ENCODE measurements around the gene TMEM11. TPM values are rescaled to one million over a fixed set of nuclear protein-coding genes. Genes with fewer than 3 reads are reported as not detected.

The TMEM11 gene
- total and polyA plus RNA-seq, 2 of the 4 experiments (the other 2 are of a cell fraction), result 19.9 to 44.7 TPM

DNA sequence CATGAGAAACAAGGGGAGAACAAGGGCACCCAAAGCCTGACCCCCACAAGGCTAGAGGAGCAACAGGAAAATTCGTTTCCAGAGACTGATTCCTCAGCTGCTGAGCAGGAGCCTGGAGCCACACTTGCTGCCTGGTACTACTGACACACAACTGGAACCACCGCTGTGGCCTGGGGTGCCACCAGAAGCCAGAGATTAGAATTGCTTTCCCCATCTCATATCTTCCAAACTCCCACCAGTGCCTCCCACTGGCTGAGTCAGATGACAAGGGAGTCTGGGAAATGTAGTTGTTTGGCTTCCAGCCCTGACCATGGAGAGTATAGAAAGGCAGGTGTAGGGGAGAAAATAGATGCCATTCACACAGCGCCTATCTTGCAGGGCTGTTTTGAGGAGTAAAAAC, 4.1 kb upstream of the TMEM11 start:
- Histone ChIP-seq H4K5ac (ENCODE audit: low read depth, low read length) (no peak overlapping the region), H3K27ac (ENCODE audit: insufficient read depth, low read length) (no peak overlapping the region), H3K4me2 (ENCODE audit: low read depth, low read length) (no peak overlapping the region), H2BK15ac (ENCODE audit: low read depth, low read length) (no peak overlapping the region), H3K9ac (ENCODE audit: low read depth, low read length) (no peak overlapping the region), H2BK20ac (ENCODE audit: low read depth, low read length) (no peak overlapping the region), H2BK120ac (ENCODE audit: low read depth, low read length) (no peak overlapping the region), H4K91ac (ENCODE audit: insufficient read depth, low read depth, low read length) (no peak overlapping the region), H3K9me1 (ENCODE audit: insufficient read depth, low read length) (peaks cover 16% of the 10 kb centered on the region; the same call in 1 of the 2 replicates), H3K14ac (replicated peaks; ENCODE audit: low read depth, low read length) (no peak overlapping the region), H3K23ac (ENCODE audit: low read depth, low read length) (no peak overlapping the region), H3K56ac (ENCODE audit: extremely low read depth, insufficient read depth, low read length) (no peak overlapping the region), H3K4me3 (ENCODE audit: insufficient read depth, low read depth, low read length) (no peak overlapping the region), H3K4me1 (ENCODE audit: control insufficient read depth, insufficient read depth, low read length) (peaks cover 5% of the 10 kb centered on the region), H3K18ac (ENCODE audit: low read depth, low read length) (no peak overlapping the region), H3K36me3 (ENCODE audit: control insufficient read depth, insufficient read depth, low read length) (peaks cover 4% of the 10 kb centered on the region), H3K79me1 (ENCODE audit: low read depth in 1 of 2, low read length in 2 of 2) (peaks cover 23 to 59% of the 10 kb centered on the region in 2 experiments), H2AFZ (replicated peaks; ENCODE audit: low read length, poor library complexity) (no peak overlapping the region), H4K8ac (ENCODE audit: low read depth in 2 of 2, low read length in 2 of 2) (no peak overlapping the region), H4K20me1 (ENCODE audit: insufficient read depth, low read length) (peaks cover 7% of the 10 kb centered on the region), H3K27me3 (ENCODE audit: control insufficient read depth, insufficient read depth, low read length) (no peaks in the 10 kb centered on the region), H3K4ac (ENCODE audit: low read depth, low read length) (no peak overlapping the region), H3K9me3 (ENCODE audit: control insufficient read depth, insufficient read depth, low read length) (no peaks in the 10 kb centered on the region; the same call in 1 of the 2 replicates), H2AK5ac (ENCODE audit: low read depth, low read length) (no peak overlapping the region), H2BK5ac (ENCODE audit: low read depth, low read length, poor library complexity, severe bottlenecking) (no peak overlapping the region), H2AK9ac (replicated peaks; ENCODE audit: low read depth, low read length, poor library complexity) (no peak overlapping the region)
- no TSS peak for BruUV-seq (replicated peaks)
- dilution Hi-C loops (cut with HindIII; ENCODE audit: low sequenced_read_pairs, unreplicated experiment), result no loop called here
- in situ Hi-C loops (cut with MboI; ENCODE audit: low sequenced_read_pairs), result no loop called here
- no peak for ATAC-seq (ENCODE audit: low read depth)
- DNase-seq, result no peak
- CTCF ChIA-PET, result no interaction called here
- intact Hi-C loops (cut with micrococcal nuclease), result no loop called here
- POLR2A ChIA-PET (ENCODE audit: unreplicated experiment), result no interaction called here
- TF ChIP-seq BHLHE40 (IDR thresholded peaks at IDR 0.05; ENCODE audit: low read depth, low read length) (no peak), RAD21 (IDR thresholded peaks at IDR 0.05; ENCODE audit: low read length) (no peak), FOS (IDR thresholded peaks at IDR 0.05; ENCODE audit: low read depth, low read length) (no peak), NFE2L2 (IDR thresholded peaks at IDR 0.05; ENCODE audit: low read depth, low read length) (no peak), MAZ (IDR thresholded peaks at IDR 0.05; ENCODE audit: borderline replicate concordance, low read depth, low read length) (no peak), CHD1 (IDR thresholded peaks at IDR 0.05; ENCODE audit: low read depth, low read length) (no peak)
- TF ChIP-seq, protein P1, sequence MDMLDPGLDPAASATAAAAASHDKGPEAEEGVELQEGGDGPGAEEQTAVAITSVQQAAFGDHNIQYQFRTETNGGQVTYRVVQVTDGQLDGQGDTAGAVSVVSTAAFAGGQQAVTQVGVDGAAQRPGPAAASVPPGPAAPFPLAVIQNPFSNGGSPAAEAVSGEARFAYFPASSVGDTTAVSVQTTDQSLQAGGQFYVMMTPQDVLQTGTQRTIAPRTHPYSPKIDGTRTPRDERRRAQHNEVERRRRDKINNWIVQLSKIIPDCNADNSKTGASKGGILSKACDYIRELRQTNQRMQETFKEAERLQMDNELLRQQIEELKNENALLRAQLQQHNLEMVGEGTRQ (IDR thresholded peaks at IDR 0.05; ENCODE audit: low read depth, low read length), result no peak; the same call in 1 of the 2 replicates
- TF ChIP-seq, protein P2, sequence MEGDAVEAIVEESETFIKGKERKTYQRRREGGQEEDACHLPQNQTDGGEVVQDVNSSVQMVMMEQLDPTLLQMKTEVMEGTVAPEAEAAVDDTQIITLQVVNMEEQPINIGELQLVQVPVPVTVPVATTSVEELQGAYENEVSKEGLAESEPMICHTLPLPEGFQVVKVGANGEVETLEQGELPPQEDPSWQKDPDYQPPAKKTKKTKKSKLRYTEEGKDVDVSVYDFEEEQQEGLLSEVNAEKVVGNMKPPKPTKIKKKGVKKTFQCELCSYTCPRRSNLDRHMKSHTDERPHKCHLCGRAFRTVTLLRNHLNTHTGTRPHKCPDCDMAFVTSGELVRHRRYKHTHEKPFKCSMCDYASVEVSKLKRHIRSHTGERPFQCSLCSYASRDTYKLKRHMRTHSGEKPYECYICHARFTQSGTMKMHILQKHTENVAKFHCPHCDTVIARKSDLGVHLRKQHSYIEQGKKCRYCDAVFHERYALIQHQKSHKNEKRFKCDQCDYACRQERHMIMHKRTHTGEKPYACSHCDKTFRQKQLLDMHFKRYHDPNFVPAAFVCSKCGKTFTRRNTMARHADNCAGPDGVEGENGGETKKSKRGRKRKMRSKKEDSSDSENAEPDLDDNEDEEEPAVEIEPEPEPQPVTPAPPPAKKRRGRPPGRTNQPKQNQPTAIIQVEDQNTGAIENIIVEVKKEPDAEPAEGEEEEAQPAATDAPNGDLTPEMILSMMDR (conservative IDR thresholded peaks at IDR 0.05; ENCODE audit: low read depth, low read length), result no peak
- TF ChIP-seq, protein P3, sequence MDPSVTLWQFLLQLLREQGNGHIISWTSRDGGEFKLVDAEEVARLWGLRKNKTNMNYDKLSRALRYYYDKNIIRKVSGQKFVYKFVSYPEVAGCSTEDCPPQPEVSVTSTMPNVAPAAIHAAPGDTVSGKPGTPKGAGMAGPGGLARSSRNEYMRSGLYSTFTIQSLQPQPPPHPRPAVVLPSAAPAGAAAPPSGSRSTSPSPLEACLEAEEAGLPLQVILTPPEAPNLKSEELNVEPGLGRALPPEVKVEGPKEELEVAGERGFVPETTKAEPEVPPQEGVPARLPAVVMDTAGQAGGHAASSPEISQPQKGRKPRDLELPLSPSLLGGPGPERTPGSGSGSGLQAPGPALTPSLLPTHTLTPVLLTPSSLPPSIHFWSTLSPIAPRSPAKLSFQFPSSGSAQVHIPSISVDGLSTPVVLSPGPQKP (IDR thresholded peaks at IDR 0.05; ENCODE audit: borderline replicate concordance, low read depth, low read length), result no peak
- no CpG with 5 or more reads among the region's 3 CpGs for WGBS, 2 experiments (ENCODE audit: extremely low coverage in 2 of 2, insufficient read length in 1 of 2)

Data from IMR-90 (cell line).